AG08395 (cell line): ENCODE measurements around the gene MATN3.

Source experiments
- DNase-seq: peaks from one replicate; pipeline ENCODE4 v3.0.0; 2012; ENCODE audit warnings: mixed read lengths, low spot score

Gene MATN3

GRCh38 chr2:20037660-20038059 is 25.2 kb upstream of the MATN3 start:
- no peak for DNase-seq

GRCh38 chr2:20035955-20036666 is 23.6 kb upstream of the MATN3 start:
- DNase-seq, result no peak

- no peak for DNase-seq
Measured at GRCh38 chr2:20034821-20035220, 22.4 kb upstream of the MATN3 start.

- DNase-seq, result no peak
Measured at GRCh38 chr2:20034218-20034617, 21.8 kb upstream of the MATN3 start.

GRCh38 chr2:20033322-20033721 is 20.9 kb upstream of the MATN3 start:
- DNase-seq, result no peak

- no peak for DNase-seq
Measured at GRCh38 chr2:20030224-20030623, 17.8 kb upstream of the MATN3 start.

- DNase-seq, result no peak
Measured at GRCh38 chr2:20027705-20028434, 15.4 kb upstream of the MATN3 start.

GRCh38 chr2:20027260-20027677 is 14.8 kb upstream of the MATN3 start:
- DNase-seq, result no peak

GRCh38 chr2:20025065-20025786 is 12.8 kb upstream of the MATN3 start:
- DNase-seq, result peak; percentile 18

GRCh38 chr2:20023688-20024087 is 11.2 kb upstream of the MATN3 start:
- DNase-seq, result no peak

- DNase-seq, result no peak
Measured at GRCh38 chr2:20021405-20022009, 9.0 kb upstream of the MATN3 start.

GRCh38 chr2:20019747-20020146 is 7.3 kb upstream of the MATN3 start:
- DNase-seq, result no peak

- no peak for DNase-seq
Measured at GRCh38 chr2:20018601-20019152, 6.2 kb upstream of the MATN3 start.

- DNase-seq, result no peak
Measured at GRCh38 chr2:20016346-20016745, 3.9 kb upstream of the MATN3 start.

GRCh38 chr2:20015482-20016083 is 3.1 kb upstream of the MATN3 start:
- peak; percentile 70 for DNase-seq

GRCh38 chr2:20013126-20013849 is 820 bp upstream of the MATN3 start:
- DNase-seq, result no peak

- DNase-seq, result no peak
Measured at GRCh38 chr2:20012032-20012281, 511 bp downstream of the MATN3 start.

GRCh38 chr2:20011276-20012031 is 1.0 kb downstream of the MATN3 start:
- DNase-seq, result no peak

- no peak for DNase-seq
Measured at GRCh38 chr2:20008703-20009102, 3.8 kb downstream of the MATN3 start.

- no peak for DNase-seq
Measured at GRCh38 chr2:20005891-20006470, 6.5 kb downstream of the MATN3 start.
